H1 (cell line): ENCODE results near the gene MED12L.

Experiments
- JUND ChIP-seq: IDR thresholded peaks from 2 replicates; pipeline ENCODE4 v1.6.1; 2011; ENCODE audit warnings: mild to moderate bottlenecking, improper control_type of control experiment, low read length
- TF ChIP-seq, protein P1 (sequence below), 3 experiments: IDR thresholded peaks; 1 replicate in 2 of 3; 2 replicates in 1 of 3; pipeline versions ENCODE4 v1.5.1 to v1.6.1; 2011; ENCODE audit warnings: low read length in 3 of 3, mild to moderate bottlenecking in 3 of 3, inconsistent platforms in 2 of 3, low read depth in 1 of 3, moderate library complexity in 1 of 3; ENCODE audit not compliant: insufficient read depth in 1 of 3; ENCODE audit errors: control extremely low read depth in 1 of 3

DNA sequence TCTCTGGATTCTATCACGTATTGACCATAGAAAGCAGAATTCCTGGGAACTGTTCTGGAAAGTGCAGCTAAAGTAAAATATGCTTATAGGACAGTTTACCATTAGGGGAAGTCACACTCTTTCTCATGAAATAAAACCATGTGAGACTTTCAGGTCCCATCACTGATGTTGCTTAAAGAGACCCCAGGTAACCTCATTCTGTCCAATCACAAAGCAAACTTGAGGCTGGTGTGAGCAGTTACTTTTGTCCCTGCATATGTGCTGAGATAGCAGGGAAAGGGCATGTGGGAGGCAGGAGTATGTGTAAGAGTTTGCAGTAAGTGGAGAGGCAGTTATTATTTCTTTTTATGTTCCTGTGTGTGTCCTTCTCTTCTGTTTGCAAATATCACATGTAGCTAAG is 215.1 kb downstream of the MED12L start:
- TF ChIP-seq, protein P1, sequence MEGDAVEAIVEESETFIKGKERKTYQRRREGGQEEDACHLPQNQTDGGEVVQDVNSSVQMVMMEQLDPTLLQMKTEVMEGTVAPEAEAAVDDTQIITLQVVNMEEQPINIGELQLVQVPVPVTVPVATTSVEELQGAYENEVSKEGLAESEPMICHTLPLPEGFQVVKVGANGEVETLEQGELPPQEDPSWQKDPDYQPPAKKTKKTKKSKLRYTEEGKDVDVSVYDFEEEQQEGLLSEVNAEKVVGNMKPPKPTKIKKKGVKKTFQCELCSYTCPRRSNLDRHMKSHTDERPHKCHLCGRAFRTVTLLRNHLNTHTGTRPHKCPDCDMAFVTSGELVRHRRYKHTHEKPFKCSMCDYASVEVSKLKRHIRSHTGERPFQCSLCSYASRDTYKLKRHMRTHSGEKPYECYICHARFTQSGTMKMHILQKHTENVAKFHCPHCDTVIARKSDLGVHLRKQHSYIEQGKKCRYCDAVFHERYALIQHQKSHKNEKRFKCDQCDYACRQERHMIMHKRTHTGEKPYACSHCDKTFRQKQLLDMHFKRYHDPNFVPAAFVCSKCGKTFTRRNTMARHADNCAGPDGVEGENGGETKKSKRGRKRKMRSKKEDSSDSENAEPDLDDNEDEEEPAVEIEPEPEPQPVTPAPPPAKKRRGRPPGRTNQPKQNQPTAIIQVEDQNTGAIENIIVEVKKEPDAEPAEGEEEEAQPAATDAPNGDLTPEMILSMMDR (IDR thresholded peaks at IDR 0.05; ENCODE audit: control extremely low read depth in 1 of 3, insufficient read depth in 1 of 3, low read depth in 1 of 3, low read length in 3 of 3) = no peak
- TF ChIP-seq JUND = no peak
